T47D (cell line): ENCODE results near the gene RUVBL2.
"Not testable (repeated sequence)": the region's sequence is repeated elsewhere in the genome, so short reads cannot be mapped to it uniquely, and the experiment has no call there.

ENCODE experiments used
- DNase-seq, 2 experiments: peaks; one replicate each; pipeline versions ENCODE4 v3.0.0 to v3.0.0-alpha.2; 2011 to 2012; ENCODE audit warnings: low read depth in 1 of 2, low spot score in 1 of 2
- JUND ChIP-seq: IDR thresholded peaks from 2 replicates; pipeline ENCODE4 v1.6.1; 2012; ENCODE audit warnings: low read depth
- in situ Hi-C: cut with HindIII; loops from 2 replicates; pipeline ENCODE4 v1.10.0; 2016; ENCODE audit warnings: low sequenced_read_pairs, low pct_unique_long_range_greater_than_20kb

RUVBL2 gene

GRCh38 chr19:49042177-49042576 is 48.5 kb downstream of the RUVBL2 start:
- in situ Hi-C loops: no loop called here
- TF ChIP-seq JUND: no peak
- no peak for DNase-seq

GRCh38 chr19:49042666-49043065 is 49.0 kb downstream of the RUVBL2 start:
- DNase-seq, in situ Hi-C loops: not testable (repeated sequence)

- in situ Hi-C loops, DNase-seq: not testable (repeated sequence)
Observed at GRCh38 chr19:49043548-49043947, 49.9 kb downstream of the RUVBL2 start, which contains the start of gene CGB5. TSS of gene CGB5 (plus strand) at chr19:49043848. CDS start at chr19:49044210, 362 bp downstream.

- in situ Hi-C loops, DNase-seq: not testable (repeated sequence)
Observed at GRCh38 chr19:49049011-49049410, 55.3 kb downstream of the RUVBL2 start, which contains the start of gene CGB8. TSS of gene CGB8 (minus strand) at chr19:49049111. CDS start at chr19:49048739, 372 bp downstream.

- in situ Hi-C loops, DNase-seq: not testable (repeated sequence)
Observed at GRCh38 chr19:49049834-49050233, 56.1 kb downstream of the RUVBL2 start.

GRCh38 chr19:49050376-49051033 is 56.8 kb downstream of the RUVBL2 start:
- DNase-seq, in situ Hi-C loops: not testable (repeated sequence)

GRCh38 chr19:49056101-49056901 is 62.6 kb downstream of the RUVBL2 start:
- in situ Hi-C loops: no loop called here
- peak; percentile 51 to 82 for DNase-seq
- no peak for TF ChIP-seq JUND

GRCh38 chr19:49056902-49057596 is 63.4 kb downstream of the RUVBL2 start:
- in situ Hi-C loops, DNase-seq: not testable (repeated sequence)

GRCh38 chr19:49057636-49058234 is 64.0 kb downstream of the RUVBL2 start, which contains the start of gene CGB7:
TSS of gene CGB7 (minus strand) at chr19:49057749. CDS start at chr19:49055375, 2,374 bp downstream.
- in situ Hi-C loops: no loop called here
- DNase-seq: peak; percentile 73 to 79
- no peak for TF ChIP-seq JUND

GRCh38 chr19:49058562-49058961 is 64.9 kb downstream of the RUVBL2 start:
- TF ChIP-seq JUND: no peak
- DNase-seq: peak in 1 of 2 experiments; percentile 66
- in situ Hi-C loops: no loop called here

- TF ChIP-seq JUND: no peak
- in situ Hi-C loops: no loop called here
Observed at GRCh38 chr19:49059053-49059452, 65.4 kb downstream of the RUVBL2 start.

GRCh38 chr19:49061000-49061399 is 67.3 kb downstream of the RUVBL2 start:
- TF ChIP-seq JUND: no peak
- DNase-seq: no peak
- in situ Hi-C loops: no loop called here

More at GRCh38 chr19:49059053-49059452, 65.4 kb downstream of the RUVBL2 start:
- no peak for DNase-seq

- no peak for DNase-seq
- in situ Hi-C loops: no loop called here
- no peak for TF ChIP-seq JUND
Observed at GRCh38 chr19:49061445-49061844, 67.8 kb downstream of the RUVBL2 start.
